GM23248 (cell line): ENCODE data around the gene RAI14. TPM values are rescaled to one million over a fixed set of nuclear protein-coding genes. Genes with fewer than 3 reads are reported as not detected.

Experiments
- DNase-seq: peaks from one replicate; pipeline ENCODE4 v3.0.0-alpha.2; 2015
- H2AFZ ChIP-seq: fragments of 200-600 bp; sonication (generic); 2 replicates; pipeline ENCODE4 v1.6.1; 2016; ENCODE audit warnings: antibody characterized with exemption
- H3F3A ChIP-seq: fragments of 200-600 bp; sonication (generic); 2 replicates; pipeline ENCODE4 v1.6.1; 2016; ENCODE audit warnings: mild to moderate bottlenecking, antibody characterized with exemption, mixed run types; ENCODE audit not compliant: insufficient read depth
- H3K27ac ChIP-seq: fragments of 200-600 bp; sonication (generic); 2 replicates; pipeline ENCODE4 v1.5.1; 2016; ENCODE audit warnings: mild to moderate bottlenecking
- H3K27me3 ChIP-seq: fragments of 200-600 bp; sonication (generic); replicated peaks from 2 replicates; pipeline ENCODE4 v1.6.1; 2016; ENCODE audit warnings: mild to moderate bottlenecking; ENCODE audit not compliant: insufficient read depth
- H3K36me3 ChIP-seq: fragments of 200-600 bp; sonication (generic); 2 replicates; pipeline ENCODE4 v1.6.1; 2016; ENCODE audit warnings: low read depth, mild to moderate bottlenecking
- H3K4me1 ChIP-seq: fragments of 200-600 bp; sonication (generic); 2 replicates; pipeline ENCODE4 v1.6.1; 2016; ENCODE audit warnings: mild to moderate bottlenecking; ENCODE audit not compliant: insufficient read depth
- H3K4me2 ChIP-seq: fragments of 200-600 bp; sonication (generic); one replicate; pipeline ENCODE4 v1.6.1; 2016; ENCODE audit warnings: mild to moderate bottlenecking; ENCODE audit not compliant: unreplicated experiment
- H3K4me3 ChIP-seq: fragments of 200-600 bp; sonication (generic); 2 replicates; pipeline ENCODE4 v1.5.1; 2016; ENCODE audit warnings: mild to moderate bottlenecking
- H3K79me2 ChIP-seq: fragments of 200-600 bp; sonication (generic); 2 replicates; pipeline ENCODE4 v1.6.1; 2016; ENCODE audit warnings: mild to moderate bottlenecking; ENCODE audit not compliant: insufficient read depth
- H3K9ac ChIP-seq: fragments of 200-600 bp; sonication (generic); 2 replicates; pipeline ENCODE4 v1.6.1; 2016; ENCODE audit warnings: mild to moderate bottlenecking
- H3K9me2 ChIP-seq: fragments of 200-600 bp; sonication (generic); 2 replicates; pipeline ENCODE4 v1.6.1; 2016; ENCODE audit warnings: mixed run types, mild to moderate bottlenecking, moderate library complexity; ENCODE audit not compliant: insufficient read depth
- H3K9me3 ChIP-seq: fragments of 200-600 bp; sonication (generic); one replicate; pipeline ENCODE4 v1.6.1; 2017; ENCODE audit warnings: low read depth
- H4K20me1 ChIP-seq: fragments of 200-600 bp; sonication (generic); 2 replicates; pipeline ENCODE4 v1.6.0; 2016; ENCODE audit not compliant: insufficient read depth
- EZH2 ChIP-seq: fragments of 200-600 bp; sonication (generic); IDR thresholded peaks from 2 replicates; pipeline ENCODE4 v1.6.1; 2018; ENCODE audit warnings: antibody characterized with exemption, mild to moderate bottlenecking; ENCODE audit not compliant: insufficient read depth, poor library complexity, severe bottlenecking
- EZH2phosphoT487 ChIP-seq: fragments of 200-600 bp; sonication (generic); IDR thresholded peaks from 2 replicates; pipeline ENCODE4 v1.6.1; 2018; ENCODE audit warnings: antibody characterized with exemption, moderate library complexity, mild to moderate bottlenecking, low read depth; ENCODE audit not compliant: insufficient read depth
- WGBS, 2 experiments: methylation state at CpG; one replicate each; pipeline ENCODE4 v1.1.6; 2015 to 2017; ENCODE audit warnings: low lambda C conversion rate in 2 of 2, low coverage in 1 of 2; ENCODE audit errors: missing lambda C conversion rate in 2 of 2; 5-methylcytosine and 5-hydroxymethylcytosine counted together
- in situ Hi-C: fragments of 300-500 bp; cut with MboI; formaldehyde crosslinking; loops from 2 replicates; pipeline ENCODE4 v1.15.0; 2020
- polyA plus RNA-seq: library from polyadenylated mRNA; unstranded; fragments of >200 nt; fragmentation: Nextera tagmentation; extraction: Ambion mirVana; gene quantifications from 2 replicates; pipeline ENCODE4 v1.2.1, GENCODE V29; 2016
- total RNA-seq: library from RNA; depleted of rRNA; stranded (reverse); fragments of >200 nt; shearing (Covaris generic); gene quantifications from 2 replicates; pipeline ENCODE4 v1.2.3, GENCODE V29; 2014

RAI14 gene
- total and polyA plus RNA-seq, 2 experiments from 2014 or later, result 116 to 124 TPM

- no peaks in the 10 kb centered on the region for H3K9me2 ChIP-seq
- H3K4me1 ChIP-seq, result no peaks in the 10 kb centered on the region
- no peaks in the 10 kb centered on the region for H4K20me1 ChIP-seq
- no peak overlapping the region for H3K4me3 ChIP-seq
- H3K79me2 ChIP-seq, result peaks cover 20% of the 10 kb centered on the region
- no peak overlapping the region for H3K27ac ChIP-seq
- H3K9me3 ChIP-seq, result no peaks in the 10 kb centered on the region
- no peak for DNase-seq
- H3K4me2 ChIP-seq, result no peak overlapping the region
- TF ChIP-seq EZH2phosphoT487, result no peak
- no peak for TF ChIP-seq EZH2
- H2AFZ ChIP-seq, result no peak overlapping the region
- 88 to 100% methylated on average over 1 of the region's 1 CpG for WGBS, 2 experiments
- peaks cover 18% of the 10 kb centered on the region for H3F3A ChIP-seq
- in situ Hi-C loops, result no loop called here
- H3K36me3 ChIP-seq, result peaks cover 59% of the 10 kb centered on the region
- no peak overlapping the region for H3K9ac ChIP-seq
- H3K27me3 ChIP-seq, result no peaks in the 10 kb centered on the region
These were observed 155.6 kb downstream of the RAI14 start for GRCh38 chr5:34811706-34812105.

GRCh38 chr5:34813509-34813908, 157.4 kb downstream of the RAI14 start:
- Histone ChIP-seq H3K36me3 (peaks cover 70% of the 10 kb centered on the region), H3K27ac (no peak overlapping the region), H3K27me3 (no peaks in the 10 kb centered on the region), H3K9me3 (no peaks in the 10 kb centered on the region), H3K4me3 (no peak overlapping the region), H3K79me2 (peaks cover 14% of the 10 kb centered on the region), H3K9me2 (no peaks in the 10 kb centered on the region), H3K4me2 (no peak overlapping the region), H4K20me1 (no peaks in the 10 kb centered on the region), H3K4me1 (peaks cover 5% of the 10 kb centered on the region; the same call in 1 of the 2 replicates), H3K9ac (no peak overlapping the region), H2AFZ (no peak overlapping the region), H3F3A (peaks cover 18% of the 10 kb centered on the region)
- TF ChIP-seq EZH2, result no peak
- TF ChIP-seq EZH2phosphoT487, result no peak
- DNase-seq, result no peak
- in situ Hi-C loops, result no loop called here
- 84 to 97% methylated on average over 3 of the region's 3 CpGs for WGBS, 2 experiments

- H3K36me3 ChIP-seq, result peaks cover 84% of the 10 kb centered on the region
- no peak overlapping the region for H3K27ac ChIP-seq
- peak; percentile 35 for DNase-seq
These were observed 161.6 kb downstream of the RAI14 start for GRCh38 chr5:34817558-34818351.

GRCh38 chr5:34818717-34819116, 162.6 kb downstream of the RAI14 start:
- 97% methylated on average over 3 of the region's 3 CpGs for WGBS, 2 experiments
- Histone ChIP-seq H3K9ac (no peak overlapping the region), H3K36me3 (peaks cover 84% of the 10 kb centered on the region), H3F3A (peaks cover 4% of the 10 kb centered on the region; the same call in 1 of the 2 replicates), H3K4me2 (no peak overlapping the region), H3K9me2 (no peaks in the 10 kb centered on the region), H3K79me2 (no peaks in the 10 kb centered on the region; the same call in none of the 2 replicates), H3K4me1 (peaks cover 5% of the 10 kb centered on the region; the same call in 1 of the 2 replicates), H3K4me3 (no peak overlapping the region), H3K9me3 (no peaks in the 10 kb centered on the region), H4K20me1 (no peaks in the 10 kb centered on the region), H3K27ac (no peak overlapping the region), H2AFZ (no peak overlapping the region), H3K27me3 (no peaks in the 10 kb centered on the region)
- in situ Hi-C loops, result no loop called here
- no peak for TF ChIP-seq EZH2
- TF ChIP-seq EZH2phosphoT487, result no peak
- no peak for DNase-seq

More at GRCh38 chr5:34817558-34818351, 161.6 kb downstream of the RAI14 start:
- H3K9me3 ChIP-seq, result no peaks in the 10 kb centered on the region
- peaks cover 4% of the 10 kb centered on the region; the same call in 1 of the 2 replicates for H3F3A ChIP-seq
- no peak overlapping the region for H2AFZ ChIP-seq
- no peak overlapping the region for H3K4me3 ChIP-seq
- no peaks in the 10 kb centered on the region for H3K9me2 ChIP-seq
- no peak overlapping the region for H3K4me2 ChIP-seq
- H3K9ac ChIP-seq, result no peak overlapping the region
- TF ChIP-seq EZH2 (no peak), EZH2phosphoT487 (no peak)
- peaks cover 2% of the 10 kb centered on the region for H3K79me2 ChIP-seq
- H3K4me1 ChIP-seq, result peaks cover 5% of the 10 kb centered on the region; the same call in 1 of the 2 replicates
- WGBS, 2 experiments, result 97 to 98% methylated on average over 3 of the region's 3 CpGs
- no peaks in the 10 kb centered on the region for H3K27me3 ChIP-seq
- H4K20me1 ChIP-seq, result no peaks in the 10 kb centered on the region
- in situ Hi-C loops, result no loop called here
